ENCODE results near the gene KAT8. TPM values are rescaled to one million over a fixed set of nuclear protein-coding genes. Genes with fewer than 3 reads are reported as not detected.

KAT8 gene
- total and polyA plus RNA-seq, 2 of the 13 experiments (the other 11 are each of a cell fraction or from before 2014, with no cell fraction given): 79.0 to 84.2 TPM

GRCh38 chr16:31108035-31108793, 9.2 kb upstream of the KAT8 start, which contains the start of gene BCKDK (continued):
- TF ChIP-seq NKX3-1 (CRISPR knock-in tag; IDR thresholded peaks at IDR 0.05) (no peak), ZNF784 (CRISPR knock-in tag; IDR thresholded peaks at IDR 0.05; ENCODE audit: borderline replicate concordance) (peak; percentile 51; the same call in 1 of the 2 replicates), ZNF232 (CRISPR knock-in tag; IDR thresholded peaks at IDR 0.05; ENCODE audit: borderline replicate concordance) (peak; percentile 44; the same call in 1 of the 2 replicates), ZNF451 (CRISPR knock-in tag; IDR thresholded peaks at IDR 0.05) (0 out of 2 replicates have a peak, but pooled peaks have one; percentile 62), CHCHD3 (CRISPR knock-in tag; IDR thresholded peaks at IDR 0.05) (no peak), GLMP (CRISPR knock-in tag; IDR thresholded peaks at IDR 0.05; ENCODE audit: borderline replicate concordance) (no peak), ZMAT5 (CRISPR knock-in tag; IDR thresholded peaks at IDR 0.05; ENCODE audit: borderline replicate concordance, low read depth) (no peak), HMGA1 (CRISPR knock-in tag; conservative IDR thresholded peaks at IDR 0.05) (no peak), KLF11 (CRISPR knock-in tag; IDR thresholded peaks at IDR 0.05) (no peak), JARID2 (CRISPR knock-in tag; IDR thresholded peaks at IDR 0.05; ENCODE audit: insufficient replicate concordance) (no peak), GFI1 (CRISPR knock-in tag; IDR thresholded peaks at IDR 0.05; ENCODE audit: borderline replicate concordance) (peak; percentile 55; the same call in 1 of the 2 replicates), STAT5B (CRISPR knock-in tag; IDR thresholded peaks at IDR 0.05) (no peak), ZNF782 (CRISPR knock-in tag; IDR thresholded peaks at IDR 0.05; ENCODE audit: borderline replicate concordance) (peak; percentile 65; the same call in 1 of the 2 replicates), ZNF329 (CRISPR knock-in tag; IDR thresholded peaks at IDR 0.05; ENCODE audit: low read depth) (peak; percentile 99), TMF1 (CRISPR knock-in tag; IDR thresholded peaks at IDR 0.05; ENCODE audit: low read depth) (peak; percentile 66; the same call in 1 of the 2 replicates), ZNF317 (CRISPR knock-in tag; IDR thresholded peaks at IDR 0.05) (peak; percentile 7; the same call in 1 of the 2 replicates), ZBTB21 (CRISPR knock-in tag; IDR thresholded peaks at IDR 0.05) (peak; percentile 0; the same call in 1 of the 2 replicates), ZNF18 (CRISPR knock-in tag; IDR thresholded peaks at IDR 0.05; ENCODE audit: insufficient replicate concordance) (peak; percentile 29), MXD1 (CRISPR knock-in tag; IDR thresholded peaks at IDR 0.05) (peak; percentile 90), SRSF9 (IDR thresholded peaks at IDR 0.05; ENCODE audit: borderline replicate concordance, insufficient read depth, low read depth, low read length, poor library complexity, severe bottlenecking) (no peak), ZBTB3 (CRISPR knock-in tag; IDR thresholded peaks at IDR 0.05; ENCODE audit: borderline replicate concordance, low read depth) (peak; percentile 76; the same call in 1 of the 2 replicates), MAFF (IDR thresholded peaks at IDR 0.05; ENCODE audit: low read depth, low read length) (no peak), REPIN1 (CRISPR knock-in tag; IDR thresholded peaks at IDR 0.05; ENCODE audit: borderline replicate concordance, low read depth) (no peak; the same call in 1 of the 2 replicates), ZNF510 (CRISPR knock-in tag; IDR thresholded peaks at IDR 0.05; ENCODE audit: low read depth) (no peak), ETV5 (CRISPR knock-in tag; IDR thresholded peaks at IDR 0.05; ENCODE audit: borderline replicate concordance) (peak; percentile 77; the same call in 1 of the 2 replicates)

All from HepG2 (cell line).